ENCODE results near the gene CDC45.
"Not testable (repeated sequence)": the region's sequence is repeated elsewhere in the genome, so short reads cannot be mapped to it uniquely, and the experiment has no call there.

CDC45 gene

DNA sequence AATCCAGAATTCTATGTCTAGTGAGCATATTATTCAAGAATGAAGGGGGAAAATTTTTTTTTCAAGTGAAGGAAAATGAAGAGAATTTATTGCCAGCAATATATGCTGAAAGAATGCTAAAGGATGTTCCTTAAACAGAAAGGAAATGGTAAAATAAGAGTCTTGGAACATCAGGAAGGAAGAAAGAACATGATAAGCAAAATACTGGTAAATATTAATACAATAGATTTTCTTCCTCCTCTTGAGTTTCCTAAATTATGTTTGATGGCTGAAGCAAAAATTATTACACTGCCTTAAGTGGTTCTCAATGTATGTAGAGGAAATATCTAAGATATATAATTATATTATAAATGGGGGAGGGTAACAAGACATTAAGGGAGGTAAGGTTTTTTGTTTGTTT lies 54.1 kb downstream of the CDC45 start:
- no peak for DNase-seq

- no peak for DNase-seq
These were observed 55.3 kb downstream of the CDC45 start for GRCh38 chr22:19535001-19535400.

DNA sequence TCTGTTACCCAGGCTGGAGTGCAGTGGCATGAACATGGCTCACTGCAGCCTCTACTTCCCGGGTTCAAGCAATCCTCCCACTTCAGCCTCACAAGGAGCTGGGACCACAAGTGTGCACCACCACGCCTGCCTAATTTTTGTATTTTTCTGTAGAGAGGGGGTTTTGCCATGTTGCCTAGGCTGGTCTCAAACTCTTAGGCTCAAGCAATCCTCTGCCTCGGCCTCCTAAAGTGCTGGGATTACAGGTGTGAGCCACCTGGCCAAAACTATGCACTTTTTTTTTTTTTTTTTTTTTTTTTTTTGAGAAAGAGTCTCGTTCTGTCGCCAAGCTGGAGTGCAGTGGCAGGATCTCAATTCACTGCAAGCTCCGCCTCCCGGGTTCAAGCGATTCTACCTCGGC lies 56.8 kb downstream of the CDC45 start:
- DNase-seq = no peak

DNA sequence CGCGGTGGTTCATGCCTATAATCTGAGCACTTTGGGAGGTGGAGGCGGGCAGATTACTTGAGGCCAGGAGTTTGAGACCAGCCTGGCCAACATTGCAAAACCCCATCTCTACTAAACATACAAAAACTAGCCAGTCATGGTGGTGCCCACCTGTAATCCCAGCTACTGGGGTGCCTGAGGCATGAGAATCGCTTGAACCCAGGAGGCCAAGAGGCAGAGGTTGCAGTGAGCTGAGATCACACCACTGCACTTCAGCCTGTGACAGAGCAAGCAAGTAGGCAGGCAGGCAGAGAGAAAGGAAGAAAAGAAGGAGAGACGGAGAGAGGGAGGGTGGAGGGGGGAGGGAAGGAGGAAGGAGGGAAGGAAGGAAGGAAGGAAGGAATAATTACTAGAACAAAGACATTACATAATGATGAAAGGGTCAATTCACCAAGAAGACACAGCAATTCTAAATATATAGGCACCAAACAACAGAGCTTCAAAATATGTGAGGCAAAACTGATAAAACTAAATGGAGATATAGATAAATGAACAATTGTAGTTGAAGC lies 58.3 kb downstream of the CDC45 start:
- no peak for DNase-seq

DNA sequence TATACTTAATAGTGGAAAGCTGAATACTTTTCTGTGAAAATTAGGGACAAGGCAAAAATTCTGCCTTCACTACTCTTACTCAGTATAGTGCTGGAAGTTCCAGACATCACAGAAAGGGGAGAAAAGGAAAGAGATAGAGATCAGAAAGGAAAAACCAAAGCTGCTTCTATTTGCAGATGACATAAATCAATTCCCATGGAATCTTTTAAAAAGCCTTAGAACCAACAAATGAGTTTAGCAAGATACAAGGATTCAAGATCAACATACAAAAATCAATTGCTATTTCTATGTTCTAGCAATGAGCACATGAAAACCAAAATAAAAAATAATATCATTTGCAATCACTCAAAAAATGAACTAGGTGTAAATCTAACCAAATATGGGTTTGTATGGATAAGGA lies 60.7 kb downstream of the CDC45 start:
- DNase-seq = no peak

- no peak for DNase-seq
These were observed 64.4 kb downstream of the CDC45 start for GRCh38 chr22:19543970-19544708.

DNA sequence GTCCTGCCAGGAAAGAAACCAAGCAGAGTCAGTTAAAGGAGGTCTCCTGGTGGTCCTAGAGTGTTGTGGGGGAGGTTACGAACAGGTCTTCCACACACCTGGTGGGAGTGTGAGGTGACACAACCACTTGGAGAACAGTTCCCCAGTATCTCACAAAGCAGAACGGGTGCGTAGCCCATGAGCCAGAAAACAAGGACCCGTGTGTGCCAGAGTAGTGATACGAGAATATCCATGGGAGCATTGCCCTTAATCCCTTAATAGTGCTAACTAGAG lies 66.2 kb downstream of the CDC45 start:
- no peak for DNase-seq

DNA sequence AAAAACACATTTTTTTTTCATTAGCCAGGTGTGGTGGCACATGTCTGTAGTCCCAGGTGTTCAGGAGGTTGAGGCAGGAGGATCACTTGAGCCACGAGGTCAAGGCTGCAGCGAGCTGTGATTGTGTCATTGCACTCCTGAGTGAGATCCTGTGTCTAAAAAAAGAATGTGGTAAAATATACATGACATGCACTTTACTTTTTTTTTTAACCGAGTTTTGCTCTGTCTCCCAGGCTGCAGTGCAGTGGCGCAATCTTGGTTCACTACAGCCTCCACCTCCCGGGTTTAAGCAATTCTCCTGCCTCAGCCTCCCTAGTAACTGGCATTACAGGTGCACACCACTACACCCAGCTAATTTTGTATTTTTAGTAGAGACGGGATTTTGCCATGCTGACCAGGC lies 67.0 kb downstream of the CDC45 start:
- no peak for DNase-seq

DNA sequence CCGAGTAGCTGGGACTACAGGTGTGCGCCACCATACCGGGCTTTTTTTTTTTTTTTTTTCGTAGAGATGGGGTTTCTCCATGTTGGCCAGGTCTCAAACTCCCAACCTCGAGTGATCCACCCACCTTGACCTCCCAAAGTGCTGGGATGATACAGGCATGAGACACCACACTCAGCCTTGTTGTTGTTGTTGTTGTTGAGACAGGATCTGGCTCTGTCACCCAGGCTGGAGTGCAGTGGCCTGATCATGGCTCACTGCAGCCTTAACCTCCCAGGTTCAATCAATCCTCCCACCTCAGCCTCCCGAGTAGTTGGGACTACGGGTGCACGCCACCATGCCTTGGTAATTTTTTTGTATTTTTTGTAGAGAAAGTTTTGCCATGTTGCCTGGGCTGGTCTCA lies 67.9 kb downstream of the CDC45 start:
- no peak for DNase-seq

GRCh38 chr22:19548427-19548826 lies 68.7 kb downstream of the CDC45 start:
- not testable (repeated sequence) for DNase-seq

DNA sequence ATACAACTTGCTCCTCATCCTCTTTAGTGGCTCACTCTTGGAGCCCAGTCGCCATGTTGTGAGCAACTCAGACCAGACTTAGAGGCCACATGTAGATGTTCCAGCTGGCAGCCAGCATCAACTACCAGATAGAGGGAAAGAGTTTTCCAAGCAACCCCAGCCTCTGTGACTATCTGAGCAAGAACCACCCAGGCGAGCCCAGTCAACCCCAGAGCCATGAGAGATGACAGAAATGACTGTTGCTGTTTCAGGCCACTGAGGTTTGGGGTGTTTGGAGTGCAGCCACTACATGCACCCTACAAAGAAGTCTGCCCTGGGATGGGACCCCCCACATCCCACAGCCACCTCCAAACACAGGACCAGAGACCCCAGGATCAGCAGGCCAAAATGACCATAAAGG lies 69.2 kb downstream of the CDC45 start:
- DNase-seq = no peak

DNA sequence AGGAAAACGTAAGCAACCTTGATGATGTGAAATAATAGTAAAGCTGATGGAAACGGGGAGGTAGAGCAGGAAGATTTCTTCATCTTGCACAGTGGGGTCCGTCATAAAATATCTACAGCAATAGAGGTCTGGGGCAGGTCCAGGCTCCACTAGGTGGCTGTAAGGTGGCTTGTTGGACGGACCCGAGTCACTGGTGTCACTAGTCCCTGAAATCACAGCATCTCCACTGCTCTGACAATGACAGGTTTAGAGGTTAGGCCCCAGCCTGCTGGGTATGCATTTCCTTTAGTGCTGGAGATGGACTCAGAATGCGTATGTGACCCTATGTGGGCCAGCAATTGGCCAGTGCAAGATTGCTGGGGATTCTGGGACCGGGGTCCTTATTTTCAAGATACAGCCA lies 69.7 kb downstream of the CDC45 start:
- DNase-seq = no peak

GRCh38 chr22:19550382-19550781 lies 70.7 kb downstream of the CDC45 start:
- DNase-seq = no peak

GRCh38 chr22:19553201-19553600 lies 73.5 kb downstream of the CDC45 start:
- DNase-seq = no peak

- no peak for DNase-seq
These were observed 75.2 kb downstream of the CDC45 start for GRCh38 chr22:19554834-19555404.

DNA sequence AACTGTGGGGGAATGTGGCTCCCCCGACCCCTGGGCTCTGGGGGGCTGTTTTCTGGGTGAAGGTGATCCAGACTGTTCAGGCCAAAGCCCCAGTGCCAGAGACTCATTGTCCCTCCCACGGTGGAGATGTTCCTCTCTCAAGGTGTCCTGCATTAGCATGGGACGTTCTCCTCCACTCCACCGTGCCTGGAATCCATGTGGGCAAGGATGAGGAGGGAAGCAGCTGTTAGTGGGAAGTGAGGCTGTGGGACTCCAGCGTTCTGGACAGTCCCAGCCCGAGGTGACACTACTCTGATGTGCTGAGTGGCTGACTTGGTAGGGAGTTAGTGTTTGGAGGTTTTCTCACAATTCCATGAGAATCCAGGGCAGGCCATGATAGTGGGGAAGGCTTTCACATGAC lies 75.9 kb downstream of the CDC45 start:
- DNase-seq = no peak

- DNase-seq = no peak
These were observed 77.3 kb downstream of the CDC45 start for GRCh38 chr22:19556963-19557545.

DNA sequence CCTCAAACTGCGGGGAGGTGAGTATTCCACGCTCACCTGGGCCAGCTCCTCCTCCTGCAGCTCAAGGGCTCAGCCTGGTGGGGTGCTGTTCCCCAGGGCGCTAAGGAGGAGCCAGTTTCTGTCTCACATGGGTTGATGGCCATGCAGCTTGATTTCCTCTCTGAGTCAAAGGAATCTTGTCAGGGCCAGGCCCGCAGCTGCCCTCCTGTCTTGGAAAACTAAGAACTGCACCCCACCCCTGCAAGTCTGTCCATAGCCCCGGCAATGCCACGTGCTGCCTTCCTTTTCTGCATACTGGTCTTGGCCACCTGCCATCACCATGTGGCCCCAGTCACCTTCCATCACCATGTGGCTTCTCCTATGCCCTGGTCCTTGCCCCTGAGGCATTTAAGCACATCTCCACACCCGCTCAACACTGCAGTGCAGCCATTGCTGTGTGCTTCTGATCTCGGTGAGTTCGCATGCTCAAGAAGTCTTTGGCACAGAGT lies 79.6 kb downstream of the CDC45 start:
- DNase-seq = no peak

- no peak for DNase-seq
These were observed 80.2 kb downstream of the CDC45 start for GRCh38 chr22:19559956-19560355.

- no peak for DNase-seq
These were observed 85.9 kb downstream of the CDC45 start for GRCh38 chr22:19565382-19566278.

GRCh38 chr22:19566279-19567156 lies 86.8 kb downstream of the CDC45 start:
- no peak for DNase-seq
